WTC11 (cell line): ENCODE data around the gene SKI. TPM values are rescaled to one million over a fixed set of nuclear protein-coding genes. Genes with fewer than 3 reads are reported as not detected.

Experiments used
- ATAC-seq: fragments of 200-7000 bp; cut with Tn5 transposase; 2 replicates; pipeline ENCODE4 v1.10.0; 2021; ENCODE audit warnings: mild to moderate bottlenecking, moderate library complexity
- CTCF ChIA-PET: fragments of 300-600 bp; sonication (Branson Sonifier 250); formaldehyde crosslinking; loops from one replicate; lab custom pipeline; 2021; ENCODE audit warnings: antibody characterized with exemption; lab: Charles Lee
- POLR2A ChIA-PET: fragments of 350-600 bp; sonication (Branson Sonifier 250); formaldehyde crosslinking; loops from one replicate; lab custom pipeline; 2021; ENCODE audit warnings: antibody characterized with exemption; lab: Charles Lee
- DNase-seq: peaks from one replicate; pipeline ENCODE4 v3.0.0; 2021; ENCODE audit warnings: low spot score
- H3K27ac Mint-ChIP-seq: 2 replicates; pipeline ENCODE4 v1.8.0; 2021; ENCODE audit warnings: mixed read lengths
- H3K27me3 Mint-ChIP-seq: 2 replicates; pipeline ENCODE4 v1.8.0; 2021; ENCODE audit warnings: low read depth, mild to moderate bottlenecking, moderate library complexity, mixed read lengths
- H3K36me3 Mint-ChIP-seq: 2 replicates; pipeline ENCODE4 v1.8.0; 2021; ENCODE audit warnings: mixed read lengths
- H3K4me1 Mint-ChIP-seq: 2 replicates; pipeline ENCODE4 v1.8.0; 2022; ENCODE audit warnings: mixed read lengths
- H3K4me3 Mint-ChIP-seq: 2 replicates; pipeline ENCODE4 v1.8.0; 2021; ENCODE audit warnings: mild to moderate bottlenecking, moderate library complexity, mixed read lengths
- H3K9me3 Mint-ChIP-seq: 2 replicates; pipeline ENCODE4 v1.8.0; 2021; ENCODE audit warnings: mixed read lengths
- ATF6 ChIP-seq: sonication (generic); formaldehyde crosslinking; IDR thresholded peaks from 2 replicates; pipeline ENCODE4 v1.8.1; 2023; ENCODE audit warnings: mild to moderate bottlenecking, missing genetic modification reagents
- EMX1 ChIP-seq: fragments of 250-450 bp; sonication (Bioruptor Pico); IDR thresholded peaks from 2 replicates; pipeline ENCODE4 v1.8.0; 2021; ENCODE audit warnings: mild to moderate bottlenecking
- ERG ChIP-seq: fragments of 250-450 bp; sonication (Bioruptor Pico); IDR thresholded peaks from 2 replicates; pipeline ENCODE4 v1.8.0; 2021; ENCODE audit warnings: mild to moderate bottlenecking
- GRHL2 ChIP-seq: fragments of 250-450 bp; sonication (Bioruptor Pico); IDR thresholded peaks from 2 replicates; pipeline ENCODE4 v1.8.0; 2022; ENCODE audit warnings: mild to moderate bottlenecking, moderate library complexity; ENCODE audit not compliant: insufficient replicate concordance, severe bottlenecking
- GTF2I ChIP-seq: fragments of 250-450 bp; sonication (Bioruptor Pico); conservative IDR thresholded peaks from 2 replicates; pipeline ENCODE4 v1.4.0; 2021; ENCODE audit warnings: mild to moderate bottlenecking
- HMGA2 ChIP-seq: fragments of 250-450 bp; sonication (Bioruptor Pico); IDR thresholded peaks from 2 replicates; pipeline ENCODE4 v1.4.0; 2021; ENCODE audit warnings: mild to moderate bottlenecking, moderate library complexity
- HMGXB4 ChIP-seq: sonication (generic); formaldehyde crosslinking; IDR thresholded peaks from 2 replicates; pipeline ENCODE4 v1.8.1; 2023; ENCODE audit warnings: mild to moderate bottlenecking, moderate library complexity, missing genetic modification reagents
- IRF1 ChIP-seq: sonication (generic); formaldehyde crosslinking; IDR thresholded peaks from 2 replicates; pipeline ENCODE4 v1.8.0; 2023; ENCODE audit warnings: missing genetic modification reagents
- IRF2 ChIP-seq: sonication (generic); formaldehyde crosslinking; IDR thresholded peaks from 2 replicates; pipeline ENCODE4 v1.8.0; 2022; ENCODE audit warnings: low read depth, missing genetic modification reagents, borderline replicate concordance
- MXD4 ChIP-seq: fragments of 250-450 bp; sonication (Bioruptor Pico); IDR thresholded peaks from 2 replicates; pipeline ENCODE4 v1.8.0; 2021; ENCODE audit warnings: mild to moderate bottlenecking, moderate library complexity, borderline replicate concordance
- NR2C2 ChIP-seq: sonication (generic); formaldehyde crosslinking; IDR thresholded peaks from 2 replicates; pipeline ENCODE4 v1.8.0; 2022; ENCODE audit warnings: mild to moderate bottlenecking, missing genetic modification reagents
- RELA ChIP-seq: sonication (generic); formaldehyde crosslinking; IDR thresholded peaks from 2 replicates; pipeline ENCODE4 v1.8.1; 2022; ENCODE audit warnings: missing genetic modification reagents, mild to moderate bottlenecking, borderline replicate concordance
- ZMAT4 ChIP-seq: fragments of 250-450 bp; sonication (Bioruptor Pico); IDR thresholded peaks from 2 replicates; pipeline ENCODE4 v1.9.0; 2021; ENCODE audit warnings: mild to moderate bottlenecking
- ZNF232 ChIP-seq: sonication (generic); formaldehyde crosslinking; IDR thresholded peaks from 2 replicates; pipeline ENCODE4 v1.8.0; 2022; ENCODE audit warnings: mild to moderate bottlenecking, missing genetic modification reagents
- total RNA-seq: library from RNA; stranded (reverse); gene quantifications from 3 replicates; pipeline ENCODE4 v1.2.3, GENCODE V29; 2021
- TF ChIP-seq, protein P1 (sequence below): sonication (generic); formaldehyde crosslinking; IDR thresholded peaks from 2 replicates; pipeline ENCODE4 v1.8.1; 2023; ENCODE audit warnings: mild to moderate bottlenecking, missing genetic modification reagents, moderate library complexity
- TF ChIP-seq, protein P2 (sequence below): fragments of 250-450 bp; sonication (Bioruptor Pico); conservative IDR thresholded peaks from 2 replicates; pipeline ENCODE4 v1.9.0; 2021; ENCODE audit warnings: mild to moderate bottlenecking
- TF ChIP-seq, protein P3 (sequence below): sonication (generic); formaldehyde crosslinking; IDR thresholded peaks from 2 replicates; pipeline ENCODE4 v1.8.0; 2023; ENCODE audit warnings: missing genetic modification reagents, mild to moderate bottlenecking, borderline replicate concordance

The SKI gene
- total RNA-seq, 1 experiment from 2014 or later, result 88.6 TPM

DNA sequence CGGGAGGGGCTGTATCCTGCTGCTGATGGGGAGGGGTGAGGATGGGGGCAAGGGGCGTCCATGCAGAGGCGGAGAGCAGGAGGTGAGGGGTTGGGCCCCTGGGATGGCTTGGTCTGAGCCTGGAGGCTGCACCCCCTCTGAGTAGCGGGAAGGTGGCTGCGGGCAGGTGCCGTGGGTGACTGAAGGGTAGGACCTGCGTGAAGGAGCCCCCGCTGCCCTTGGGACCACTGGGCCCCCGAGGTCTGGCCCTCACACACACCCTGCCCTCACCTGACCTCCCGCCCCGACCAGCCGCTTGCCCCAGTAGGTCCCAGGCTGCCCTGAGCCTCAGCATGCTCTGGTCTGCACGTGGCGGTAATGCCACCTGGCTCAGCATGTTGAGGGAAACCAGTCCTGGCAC is 12.8 kb upstream of the SKI start:
- H3K4me3 Mint-ChIP-seq, result no peak overlapping the region
- H3K27me3 Mint-ChIP-seq, result no peaks in the 10 kb centered on the region; the same call in 1 of the 2 replicates
- no peaks in the 10 kb centered on the region for H3K36me3 Mint-ChIP-seq
- no peak for DNase-seq
- H3K9me3 Mint-ChIP-seq, result no peaks in the 10 kb centered on the region
- H3K4me1 Mint-ChIP-seq, result 0 out of 2 replicates have a peak, but pooled peaks cover 3% of the 10 kb centered on the region
- CTCF ChIA-PET, result no interaction called here
- no peak overlapping the region for H3K27ac Mint-ChIP-seq
- ATAC-seq, result no peak
- TF ChIP-seq EMX1 (CRISPR knock-in tag) (no peak), ZNF232 (no peak), ERG (no peak), ZMAT4 (CRISPR knock-in tag) (no peak)
- TF ChIP-seq, protein P1, sequence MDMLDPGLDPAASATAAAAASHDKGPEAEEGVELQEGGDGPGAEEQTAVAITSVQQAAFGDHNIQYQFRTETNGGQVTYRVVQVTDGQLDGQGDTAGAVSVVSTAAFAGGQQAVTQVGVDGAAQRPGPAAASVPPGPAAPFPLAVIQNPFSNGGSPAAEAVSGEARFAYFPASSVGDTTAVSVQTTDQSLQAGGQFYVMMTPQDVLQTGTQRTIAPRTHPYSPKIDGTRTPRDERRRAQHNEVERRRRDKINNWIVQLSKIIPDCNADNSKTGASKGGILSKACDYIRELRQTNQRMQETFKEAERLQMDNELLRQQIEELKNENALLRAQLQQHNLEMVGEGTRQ, result no peak
- TF ChIP-seq, protein P2, sequence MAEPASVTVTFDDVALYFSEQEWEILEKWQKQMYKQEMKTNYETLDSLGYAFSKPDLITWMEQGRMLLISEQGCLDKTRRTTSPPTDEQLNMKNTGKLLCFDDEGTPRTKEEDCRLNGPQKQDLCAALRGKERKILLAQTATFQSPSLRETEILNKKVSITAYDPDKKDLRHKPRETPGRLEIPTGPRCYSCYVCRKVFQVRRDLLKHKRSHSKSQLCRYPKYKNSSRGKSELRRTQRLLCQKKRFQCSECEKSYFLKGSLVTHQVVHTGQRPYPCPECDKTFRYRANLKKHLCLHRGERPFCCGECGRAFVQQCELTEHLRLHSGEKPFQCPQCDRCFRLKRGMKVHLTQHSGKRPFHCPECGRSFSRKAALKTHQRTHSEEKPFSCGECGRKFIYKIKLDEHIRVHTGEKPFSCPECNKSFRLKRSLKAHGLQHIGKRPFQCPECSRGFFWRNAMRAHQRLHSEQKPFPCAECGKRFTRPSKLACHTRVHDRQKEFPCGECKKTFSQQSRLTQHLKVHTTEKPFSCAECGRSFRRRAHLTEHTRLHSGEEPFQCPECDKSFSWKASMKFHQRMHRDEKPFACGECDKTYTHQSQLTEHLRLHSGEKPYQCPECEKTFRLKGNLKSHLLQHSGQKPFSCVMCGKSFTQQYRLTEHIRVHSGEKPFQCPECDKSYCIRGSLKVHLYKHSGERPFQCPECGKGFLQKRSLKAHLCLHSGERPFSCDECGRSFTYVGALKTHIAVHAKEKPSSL (CRISPR knock-in tag), result no peak
- POLR2A ChIA-PET, result no interaction called here

DNA sequence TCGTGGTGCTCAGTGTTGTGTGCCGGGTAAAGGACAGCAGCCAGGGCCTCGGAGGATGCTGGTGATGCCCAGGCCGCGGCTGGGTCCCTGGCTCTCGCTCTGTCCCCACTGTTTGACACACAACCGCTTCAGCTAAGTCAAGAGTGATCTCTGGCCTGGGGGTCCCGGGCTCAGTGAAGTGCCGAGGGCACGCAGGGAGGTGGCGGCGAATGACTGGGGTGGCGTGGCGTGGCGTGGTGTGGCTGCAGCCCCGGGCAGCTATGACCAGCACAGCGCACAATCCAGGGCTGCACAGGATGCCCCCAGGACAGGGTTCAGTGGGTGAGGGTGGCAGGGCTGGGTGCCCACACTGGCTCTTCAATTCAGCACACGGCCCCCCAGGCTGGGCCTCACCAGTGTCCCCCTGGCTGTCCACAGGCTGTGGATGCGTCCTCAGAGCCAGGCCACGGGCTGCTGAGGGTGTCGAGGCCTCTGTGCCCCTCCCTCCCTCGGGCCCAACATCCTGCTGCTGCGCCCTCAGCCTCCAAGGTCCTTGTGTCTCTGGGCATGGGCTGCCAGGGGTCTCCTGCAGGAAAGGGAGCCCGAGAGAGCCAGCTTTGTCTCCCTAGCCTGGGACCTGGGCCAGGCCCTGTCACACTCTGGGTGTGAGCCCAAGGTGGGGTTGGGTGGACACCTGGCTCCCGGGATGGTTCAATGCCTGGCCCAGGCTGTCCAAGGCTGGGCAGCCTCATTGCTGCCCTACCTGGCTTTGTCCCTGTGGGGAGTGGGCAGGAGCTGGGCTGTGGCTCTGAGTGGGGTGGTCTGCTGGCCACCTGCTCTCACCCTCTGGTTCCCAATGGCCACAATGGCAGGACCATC is 12.0 kb upstream of the SKI start:
- no peak for DNase-seq
- Mint-ChIP-seq H3K4me3 (no peak overlapping the region), H3K9me3 (no peaks in the 10 kb centered on the region), H3K27ac (no peak overlapping the region), H3K36me3 (no peaks in the 10 kb centered on the region), H3K27me3 (no peaks in the 10 kb centered on the region; the same call in 1 of the 2 replicates), H3K4me1 (0 out of 2 replicates have a peak, but pooled peaks cover 3% of the 10 kb centered on the region)
- POLR2A ChIA-PET, result no interaction called here
- no peak for ATAC-seq
- CTCF ChIA-PET, result interaction anchor here (1.4 kb wide), 1 partner anchor 42 kb away, joined by 3 read pairs; no protein-coding TSS in a partner anchor
- TF ChIP-seq RELA (no peak), NR2C2 (CRISPR knock-in tag) (no peak), HMGXB4 (CRISPR knock-in tag) (no peak), GTF2I (CRISPR knock-in tag) (no peak), IRF1 (CRISPR knock-in tag) (no peak), HMGA2 (CRISPR knock-in tag) (no peak), IRF2 (CRISPR knock-in tag) (no peak), ATF6 (CRISPR knock-in tag) (no peak), MXD4 (no peak), GRHL2 (CRISPR knock-in tag) (no peak)
- TF ChIP-seq, protein P3, sequence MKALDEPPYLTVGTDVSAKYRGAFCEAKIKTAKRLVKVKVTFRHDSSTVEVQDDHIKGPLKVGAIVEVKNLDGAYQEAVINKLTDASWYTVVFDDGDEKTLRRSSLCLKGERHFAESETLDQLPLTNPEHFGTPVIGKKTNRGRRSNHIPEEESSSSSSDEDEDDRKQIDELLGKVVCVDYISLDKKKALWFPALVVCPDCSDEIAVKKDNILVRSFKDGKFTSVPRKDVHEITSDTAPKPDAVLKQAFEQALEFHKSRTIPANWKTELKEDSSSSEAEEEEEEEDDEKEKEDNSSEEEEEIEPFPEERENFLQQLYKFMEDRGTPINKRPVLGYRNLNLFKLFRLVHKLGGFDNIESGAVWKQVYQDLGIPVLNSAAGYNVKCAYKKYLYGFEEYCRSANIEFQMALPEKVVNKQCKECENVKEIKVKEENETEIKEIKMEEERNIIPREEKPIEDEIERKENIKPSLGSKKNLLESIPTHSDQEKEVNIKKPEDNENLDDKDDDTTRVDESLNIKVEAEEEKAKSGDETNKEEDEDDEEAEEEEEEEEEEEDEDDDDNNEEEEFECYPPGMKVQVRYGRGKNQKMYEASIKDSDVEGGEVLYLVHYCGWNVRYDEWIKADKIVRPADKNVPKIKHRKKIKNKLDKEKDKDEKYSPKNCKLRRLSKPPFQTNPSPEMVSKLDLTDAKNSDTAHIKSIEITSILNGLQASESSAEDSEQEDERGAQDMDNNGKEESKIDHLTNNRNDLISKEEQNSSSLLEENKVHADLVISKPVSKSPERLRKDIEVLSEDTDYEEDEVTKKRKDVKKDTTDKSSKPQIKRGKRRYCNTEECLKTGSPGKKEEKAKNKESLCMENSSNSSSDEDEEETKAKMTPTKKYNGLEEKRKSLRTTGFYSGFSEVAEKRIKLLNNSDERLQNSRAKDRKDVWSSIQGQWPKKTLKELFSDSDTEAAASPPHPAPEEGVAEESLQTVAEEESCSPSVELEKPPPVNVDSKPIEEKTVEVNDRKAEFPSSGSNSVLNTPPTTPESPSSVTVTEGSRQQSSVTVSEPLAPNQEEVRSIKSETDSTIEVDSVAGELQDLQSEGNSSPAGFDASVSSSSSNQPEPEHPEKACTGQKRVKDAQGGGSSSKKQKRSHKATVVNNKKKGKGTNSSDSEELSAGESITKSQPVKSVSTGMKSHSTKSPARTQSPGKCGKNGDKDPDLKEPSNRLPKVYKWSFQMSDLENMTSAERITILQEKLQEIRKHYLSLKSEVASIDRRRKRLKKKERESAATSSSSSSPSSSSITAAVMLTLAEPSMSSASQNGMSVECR (CRISPR knock-in tag), result no peak
